ENCODE measurements around the gene CHEK1.

The CHEK1 gene

DNA sequence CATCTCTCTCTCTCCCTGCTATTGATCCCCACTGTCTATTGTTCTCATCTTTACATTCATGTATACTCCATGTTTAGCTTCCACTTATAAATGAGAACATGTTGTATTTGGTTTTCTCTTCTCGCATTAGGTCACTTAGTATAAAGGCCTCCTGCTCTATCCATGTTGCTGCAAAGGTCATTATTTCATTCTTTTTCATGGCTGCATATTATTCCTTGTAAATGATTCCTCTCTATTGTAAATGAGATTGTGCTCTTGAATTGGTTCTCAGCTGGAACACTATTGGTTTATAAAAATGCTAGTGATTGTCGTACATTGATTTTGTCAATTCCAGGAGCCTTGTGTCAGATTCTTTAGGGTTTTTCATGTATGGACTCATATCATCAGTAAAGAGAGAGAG lies 42.2 kb downstream of the CHEK1 start:
- Mint-ChIP-seq H3K27me3 (no peaks in the 10 kb centered on the region), H3K27ac (no peak overlapping the region), H3K4me1 (no peaks in the 10 kb centered on the region), H3K9me3 (peaks cover 12% of the 10 kb centered on the region), H3K4me3 (no peak overlapping the region), H3K36me3 (peaks cover 44% of the 10 kb centered on the region)
- ATAC-seq: no peak

DNA sequence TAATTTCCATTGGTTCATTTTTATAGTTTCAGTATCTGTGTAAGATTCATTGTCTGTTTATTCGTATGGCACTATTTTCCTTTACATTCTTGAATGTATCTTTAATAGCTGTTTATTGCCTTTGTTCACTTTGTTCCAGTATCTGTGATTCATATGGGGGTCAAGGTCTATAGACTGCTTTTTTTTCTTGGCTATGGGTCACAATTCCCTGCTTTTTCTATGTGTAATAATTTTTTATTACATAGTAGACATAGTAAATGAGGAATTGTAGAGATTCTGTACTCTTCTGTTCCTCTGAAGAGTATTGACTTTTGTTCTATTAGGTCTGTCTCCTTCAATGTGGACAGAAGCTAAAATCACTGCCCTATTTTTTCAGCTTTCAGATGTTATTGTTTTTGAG lies 45.2 kb downstream of the CHEK1 start:
- Mint-ChIP-seq H3K27ac (no peak overlapping the region), H3K9me3 (peaks cover 10% of the 10 kb centered on the region), H3K36me3 (peaks cover 36% of the 10 kb centered on the region), H3K4me3 (no peak overlapping the region), H3K4me1 (no peaks in the 10 kb centered on the region), H3K27me3 (no peaks in the 10 kb centered on the region)
- ATAC-seq: no peak

DNA sequence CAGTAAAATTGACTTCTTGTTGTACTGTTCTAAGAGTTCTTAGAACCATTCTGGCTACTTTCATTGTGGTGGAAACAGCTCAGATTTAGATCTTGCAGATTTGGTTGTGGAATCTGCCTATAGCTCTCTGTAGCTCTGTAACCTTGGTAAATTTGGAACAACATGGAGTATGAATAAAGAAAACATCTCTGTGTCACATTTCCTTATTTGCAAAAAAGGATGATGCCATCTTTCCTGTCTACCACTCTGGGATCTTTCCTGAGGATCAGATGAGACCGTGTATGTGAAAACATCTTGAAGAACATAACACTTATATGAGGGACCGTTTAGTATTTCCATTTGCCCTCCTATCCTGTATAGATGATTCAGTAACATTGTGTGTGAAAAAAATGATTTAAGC lies 46.6 kb downstream of the CHEK1 start:
- H3K9me3 Mint-ChIP-seq: peaks cover 5% of the 10 kb centered on the region

DNA sequence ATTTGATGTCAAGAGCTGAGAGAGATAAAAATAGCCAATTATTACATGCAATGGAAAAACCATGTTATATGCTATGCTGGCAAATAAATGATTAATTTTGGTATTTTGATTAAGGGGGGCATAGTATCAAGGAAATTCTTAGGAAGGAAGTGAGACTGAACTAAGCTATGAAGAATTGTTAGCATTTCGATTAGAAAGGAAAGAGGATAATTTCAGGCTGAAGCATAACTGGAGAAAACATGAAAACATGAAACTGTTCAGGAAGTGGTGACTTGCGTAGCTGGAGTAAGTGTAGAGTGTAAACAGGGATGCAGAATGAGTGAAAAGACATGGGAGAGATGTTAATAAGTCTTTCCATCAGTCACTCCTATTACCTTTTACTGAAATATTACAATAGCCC lies 49.2 kb downstream of the CHEK1 start:
- ATAC-seq: no peak
- H3K27ac Mint-ChIP-seq: no peak overlapping the region
- no peaks in the 10 kb centered on the region for H3K9me3 Mint-ChIP-seq
- H3K27me3 Mint-ChIP-seq: no peaks in the 10 kb centered on the region
- H3K4me3 Mint-ChIP-seq: no peak overlapping the region
- no peaks in the 10 kb centered on the region for H3K4me1 Mint-ChIP-seq
- peaks cover 15% of the 10 kb centered on the region for H3K36me3 Mint-ChIP-seq

More for the DNA sequence above, 46.6 kb downstream of the CHEK1 start:
- Mint-ChIP-seq H3K36me3 (peaks cover 26% of the 10 kb centered on the region), H3K4me1 (no peaks in the 10 kb centered on the region), H3K27me3 (no peaks in the 10 kb centered on the region), H3K4me3 (no peak overlapping the region), H3K27ac (no peak overlapping the region)
- no peak for ATAC-seq

DNA sequence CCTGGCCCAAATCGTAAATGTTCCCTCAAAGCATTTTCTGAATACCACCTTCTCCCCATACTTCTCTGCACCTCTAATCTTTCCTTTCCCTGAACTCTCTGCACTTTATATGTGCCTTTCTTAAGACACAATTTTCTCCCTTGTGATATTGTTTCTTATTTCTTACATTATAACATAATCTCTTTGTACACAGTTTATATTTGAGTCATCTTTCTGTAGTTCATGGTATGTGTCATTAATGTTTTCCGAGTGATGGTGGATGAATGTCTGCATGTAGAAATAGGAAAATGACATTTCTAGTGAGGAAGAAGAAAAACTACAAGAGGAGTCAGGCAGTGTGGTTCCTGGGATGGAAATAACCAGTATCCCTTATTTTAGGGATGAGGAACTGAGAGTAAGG lies 50.2 kb downstream of the CHEK1 start:
- Mint-ChIP-seq H3K36me3 (peaks cover 10% of the 10 kb centered on the region), H3K4me1 (no peaks in the 10 kb centered on the region), H3K9me3 (no peaks in the 10 kb centered on the region), H3K27me3 (no peaks in the 10 kb centered on the region), H3K27ac (no peak overlapping the region), H3K4me3 (no peak overlapping the region)
- no peak for ATAC-seq

DNA sequence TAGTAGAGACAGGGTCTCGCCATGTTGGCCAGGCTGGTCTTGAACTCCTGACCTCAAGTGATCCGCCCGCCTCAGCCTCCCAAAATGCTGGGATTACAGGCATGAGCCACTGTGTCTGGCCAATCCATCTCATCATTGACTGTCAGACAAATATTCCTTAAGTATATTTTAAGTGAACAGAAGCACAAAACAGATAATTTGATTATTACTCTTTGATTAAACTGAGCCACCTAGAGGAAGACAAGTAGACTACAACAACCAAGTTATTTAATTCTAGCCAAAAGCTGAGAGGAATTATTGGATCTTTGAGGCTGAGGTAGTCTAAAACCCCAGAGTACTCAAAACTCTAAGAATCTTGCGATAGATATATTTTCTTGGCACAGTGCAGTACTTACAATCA lies 54.4 kb downstream of the CHEK1 start:
- H3K9me3 Mint-ChIP-seq: no peaks in the 10 kb centered on the region
- H3K36me3 Mint-ChIP-seq: peaks cover 5% of the 10 kb centered on the region
- no peaks in the 10 kb centered on the region for H3K4me1 Mint-ChIP-seq
- H3K4me3 Mint-ChIP-seq: no peak overlapping the region
- no peak overlapping the region for H3K27ac Mint-ChIP-seq
- no peak for ATAC-seq
- H3K27me3 Mint-ChIP-seq: no peaks in the 10 kb centered on the region

DNA sequence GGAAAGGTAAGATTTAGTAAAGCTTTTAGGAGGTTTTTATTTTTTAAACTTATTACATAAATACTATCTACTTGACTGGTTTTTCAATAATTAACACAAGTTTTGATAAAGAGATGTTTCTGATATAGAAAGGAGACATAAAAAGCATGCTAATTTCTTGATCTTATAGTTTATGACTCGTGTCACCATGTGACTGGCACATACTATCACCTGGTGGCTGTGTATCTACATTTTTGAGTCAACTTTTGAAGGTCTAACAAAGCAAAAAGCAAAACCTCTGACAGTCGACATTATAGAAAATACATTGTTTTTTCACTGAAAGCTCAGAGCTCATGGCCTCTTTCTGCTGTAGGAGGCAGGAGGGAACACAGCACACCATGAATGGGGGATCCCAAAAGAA lies 54.9 kb downstream of the CHEK1 start:
- no peaks in the 10 kb centered on the region for H3K9me3 Mint-ChIP-seq
- H3K4me3 Mint-ChIP-seq: no peak overlapping the region
- no peak for ATAC-seq
- H3K36me3 Mint-ChIP-seq: peaks cover 5% of the 10 kb centered on the region
- H3K27ac Mint-ChIP-seq: no peak overlapping the region
- no peaks in the 10 kb centered on the region for H3K27me3 Mint-ChIP-seq
- no peaks in the 10 kb centered on the region for H3K4me1 Mint-ChIP-seq

DNA sequence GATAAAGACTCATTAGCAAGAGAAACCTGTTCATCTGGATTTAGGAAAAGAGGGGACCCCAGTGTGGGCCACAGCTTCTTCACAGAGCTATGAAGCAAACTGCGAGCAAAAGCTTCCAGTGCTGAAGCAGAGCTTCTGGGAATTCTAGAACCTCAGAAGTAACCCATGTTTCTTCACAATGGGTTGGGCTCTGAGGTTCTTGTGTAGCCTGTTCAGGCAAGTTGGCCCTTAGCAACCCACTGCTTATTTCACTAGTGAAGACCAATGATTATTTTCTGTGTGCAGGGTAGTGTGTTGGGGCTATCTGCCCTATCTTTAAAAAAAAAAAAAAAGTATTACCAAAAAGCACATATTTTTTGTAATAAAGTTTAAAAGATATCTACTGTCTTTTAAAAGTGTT lies 55.8 kb downstream of the CHEK1 start, which contains the start of gene ACRV1:
Gene ACRV1, minus strand, starts transcription at position 101 of the 400 bp plus-strand sequence. Its CDS starts 67 bp downstream, at position 34.
- H3K9me3 Mint-ChIP-seq: no peaks in the 10 kb centered on the region
- no peak within 1 kb of the TSS for H3K27ac Mint-ChIP-seq
- no peak for ATAC-seq
- no peaks in the 10 kb centered on the region for H3K4me1 Mint-ChIP-seq
- H3K36me3 Mint-ChIP-seq: peaks cover 5% of the 10 kb centered on the region
- H3K4me3 Mint-ChIP-seq: no peak within 1 kb of the TSS
- no peaks in the 10 kb centered on the region for H3K27me3 Mint-ChIP-seq

DNA sequence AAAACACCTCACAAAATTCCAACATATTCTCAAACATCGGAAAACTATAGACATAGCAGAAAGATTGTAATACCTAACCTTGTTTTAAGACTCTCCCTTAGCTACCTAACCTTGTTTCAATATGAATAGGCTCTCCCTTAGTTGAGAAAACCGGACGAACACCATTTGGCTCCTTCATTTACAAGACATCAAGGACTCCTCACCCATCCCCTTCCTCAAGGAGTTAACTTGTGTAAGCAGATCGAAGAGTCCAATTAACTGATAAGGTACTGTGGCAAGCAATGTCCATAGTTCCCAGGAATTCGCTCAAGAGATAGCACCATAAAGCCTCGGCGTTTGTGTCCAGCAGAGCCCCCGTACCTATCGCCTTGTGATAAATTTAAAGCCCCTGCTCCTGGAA lies 60.3 kb downstream of the CHEK1 start:
- Mint-ChIP-seq H3K9me3 (no peaks in the 10 kb centered on the region), H3K36me3 (no peaks in the 10 kb centered on the region), H3K27me3 (no peaks in the 10 kb centered on the region), H3K4me3 (no peak overlapping the region), H3K27ac (no peak overlapping the region), H3K4me1 (no peaks in the 10 kb centered on the region)
- no peak for ATAC-seq

DNA sequence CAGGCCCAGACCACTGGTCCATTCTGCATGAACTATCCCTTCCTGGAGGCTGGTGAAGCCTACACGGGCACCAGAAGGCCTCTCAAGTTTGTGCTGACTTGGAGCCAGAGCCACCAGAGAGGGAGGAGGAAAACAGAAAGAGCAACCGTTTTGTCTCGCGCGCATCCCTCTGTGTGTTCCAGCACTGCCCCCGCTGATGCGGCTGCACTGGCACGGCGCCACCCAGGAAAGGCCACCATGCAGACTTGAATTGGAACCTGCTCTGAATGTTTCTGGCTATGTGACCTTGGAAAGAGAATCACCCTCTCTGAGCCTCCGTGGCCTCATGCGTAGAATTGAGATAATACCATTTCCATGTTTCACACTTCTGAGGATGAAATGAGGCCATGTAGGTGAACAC lies 63.1 kb downstream of the CHEK1 start:
- no peak for ATAC-seq
- H3K36me3 Mint-ChIP-seq: no peaks in the 10 kb centered on the region
- no peaks in the 10 kb centered on the region for H3K27me3 Mint-ChIP-seq
- no peak overlapping the region for H3K4me3 Mint-ChIP-seq
- no peaks in the 10 kb centered on the region for H3K4me1 Mint-ChIP-seq
- H3K27ac Mint-ChIP-seq: no peak overlapping the region
- H3K9me3 Mint-ChIP-seq: no peaks in the 10 kb centered on the region

DNA sequence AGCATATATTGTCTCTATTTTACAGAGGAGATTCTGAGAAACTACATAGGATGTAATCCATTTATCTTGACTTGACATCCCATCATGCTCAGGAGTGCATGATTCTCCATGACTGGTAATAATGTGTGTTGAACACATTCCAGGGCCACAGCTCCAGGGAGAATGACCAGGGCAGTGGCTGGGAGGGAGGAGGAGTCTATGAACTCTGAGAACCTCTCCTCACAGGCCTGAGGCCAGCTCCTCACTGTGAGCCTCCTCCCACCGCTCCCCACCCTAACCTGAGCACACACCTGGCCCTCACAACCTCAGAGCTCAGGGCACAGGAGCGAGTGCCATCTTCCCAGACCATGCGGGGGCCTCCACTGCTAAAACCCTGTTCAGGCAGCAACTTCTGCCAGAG lies 63.7 kb downstream of the CHEK1 start:
- H3K27me3 Mint-ChIP-seq: no peaks in the 10 kb centered on the region
- no peaks in the 10 kb centered on the region for H3K36me3 Mint-ChIP-seq
- no peak overlapping the region for H3K4me3 Mint-ChIP-seq
- H3K27ac Mint-ChIP-seq: no peak overlapping the region
- H3K9me3 Mint-ChIP-seq: no peaks in the 10 kb centered on the region
- ATAC-seq: no peak
- H3K4me1 Mint-ChIP-seq: no peaks in the 10 kb centered on the region

DNA sequence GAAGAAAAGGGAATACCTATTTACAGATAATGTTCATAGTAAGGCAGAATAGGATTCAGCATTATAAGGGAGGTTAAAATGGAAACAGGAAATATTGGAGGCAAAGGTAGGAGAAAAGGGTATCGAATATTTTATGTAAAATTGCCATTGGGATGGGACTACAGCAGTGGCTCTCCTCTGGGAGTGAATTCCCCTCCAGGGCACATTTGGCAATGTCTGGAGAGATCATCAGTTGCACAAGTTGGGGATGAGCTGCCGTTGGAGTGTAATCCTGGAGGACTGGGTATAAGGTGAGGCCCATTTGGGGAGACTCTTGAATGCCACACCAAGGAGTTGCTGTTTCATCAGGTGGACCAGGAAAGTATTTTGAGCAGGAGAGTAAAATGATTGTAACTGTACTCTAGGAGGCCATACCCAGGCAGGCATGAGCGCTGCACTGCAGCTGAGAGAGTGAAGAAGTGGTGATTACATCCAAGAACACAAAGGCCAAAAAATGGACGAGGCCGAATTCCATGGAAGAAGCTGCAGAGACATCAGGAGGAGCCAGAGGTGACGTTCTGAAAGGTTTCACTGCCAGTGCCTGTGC lies 64.4 kb downstream of the CHEK1 start:
- Mint-ChIP-seq H3K4me1 (no peaks in the 10 kb centered on the region), H3K9me3 (no peaks in the 10 kb centered on the region), H3K27me3 (no peaks in the 10 kb centered on the region), H3K36me3 (no peaks in the 10 kb centered on the region), H3K4me3 (no peak overlapping the region), H3K27ac (no peak overlapping the region)
- no peak for ATAC-seq

DNA sequence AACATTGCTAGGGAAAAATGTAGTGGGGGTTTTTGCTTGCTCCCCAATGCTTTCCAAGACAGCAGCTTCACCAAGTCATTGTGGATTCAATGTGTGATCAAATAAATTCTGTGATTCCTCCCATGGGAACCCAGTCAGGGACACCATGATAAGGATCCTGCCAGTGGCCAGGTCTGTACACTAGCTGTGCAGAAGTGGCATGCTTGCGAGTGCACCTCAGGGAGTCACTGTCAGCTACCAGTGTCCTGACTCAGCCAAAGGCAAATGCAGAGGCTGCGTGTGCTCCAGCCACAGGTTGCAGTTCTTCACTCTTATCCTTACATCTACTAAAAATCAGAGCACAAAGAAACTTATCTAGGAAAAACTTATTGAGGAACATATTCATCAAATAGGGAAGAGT lies 65.0 kb downstream of the CHEK1 start:
- H3K27ac Mint-ChIP-seq: no peak overlapping the region
- H3K4me3 Mint-ChIP-seq: no peak overlapping the region
- peak; percentile 25 for ATAC-seq
- H3K9me3 Mint-ChIP-seq: no peaks in the 10 kb centered on the region
- no peaks in the 10 kb centered on the region for H3K4me1 Mint-ChIP-seq
- H3K36me3 Mint-ChIP-seq: no peaks in the 10 kb centered on the region
- no peaks in the 10 kb centered on the region for H3K27me3 Mint-ChIP-seq

DNA sequence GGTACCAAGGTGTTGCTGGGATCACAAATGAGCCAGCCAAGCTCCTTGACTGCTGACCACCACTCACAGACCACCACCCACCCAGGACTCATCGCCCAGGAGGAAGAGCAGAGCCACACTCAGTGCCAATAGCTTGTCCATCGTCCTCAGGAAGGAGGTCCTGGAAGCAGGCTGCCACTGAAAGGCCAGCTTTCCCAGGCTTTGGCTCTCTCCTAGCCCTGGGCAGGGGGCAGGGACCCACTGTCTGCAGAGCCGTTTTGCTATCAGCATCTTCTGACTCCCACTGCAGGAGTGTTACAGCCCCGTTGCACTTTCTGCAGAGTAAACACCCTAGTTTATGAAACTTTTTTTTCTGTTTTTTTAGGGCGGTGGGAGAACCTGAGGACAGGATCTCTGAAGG lies 67.9 kb downstream of the CHEK1 start:
- Mint-ChIP-seq H3K9me3 (no peaks in the 10 kb centered on the region), H3K27me3 (no peaks in the 10 kb centered on the region), H3K36me3 (no peaks in the 10 kb centered on the region), H3K4me3 (no peak overlapping the region), H3K27ac (no peak overlapping the region), H3K4me1 (no peaks in the 10 kb centered on the region)
- no peak for ATAC-seq

DNA sequence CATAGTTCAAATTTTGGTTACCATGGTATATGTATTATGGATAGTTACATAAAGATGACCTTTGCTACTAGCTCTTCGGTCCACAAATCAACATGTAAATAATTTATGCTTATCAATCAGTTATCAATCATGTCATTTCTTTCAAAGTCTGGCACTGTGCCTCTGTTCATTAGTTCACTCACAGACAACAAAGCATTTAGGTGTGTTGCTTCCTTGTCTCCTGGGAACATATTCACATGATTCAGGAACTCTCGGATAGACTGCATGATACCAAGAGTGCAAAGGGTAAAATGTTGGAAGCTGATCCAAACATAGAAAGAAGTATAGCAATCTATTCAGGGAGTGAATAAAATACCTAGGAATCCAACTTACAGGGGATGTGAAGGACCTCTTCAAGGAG lies 70.0 kb downstream of the CHEK1 start:
- ATAC-seq: no peak
- no peaks in the 10 kb centered on the region for H3K9me3 Mint-ChIP-seq
- H3K27me3 Mint-ChIP-seq: peaks cover 15% of the 10 kb centered on the region

DNA sequence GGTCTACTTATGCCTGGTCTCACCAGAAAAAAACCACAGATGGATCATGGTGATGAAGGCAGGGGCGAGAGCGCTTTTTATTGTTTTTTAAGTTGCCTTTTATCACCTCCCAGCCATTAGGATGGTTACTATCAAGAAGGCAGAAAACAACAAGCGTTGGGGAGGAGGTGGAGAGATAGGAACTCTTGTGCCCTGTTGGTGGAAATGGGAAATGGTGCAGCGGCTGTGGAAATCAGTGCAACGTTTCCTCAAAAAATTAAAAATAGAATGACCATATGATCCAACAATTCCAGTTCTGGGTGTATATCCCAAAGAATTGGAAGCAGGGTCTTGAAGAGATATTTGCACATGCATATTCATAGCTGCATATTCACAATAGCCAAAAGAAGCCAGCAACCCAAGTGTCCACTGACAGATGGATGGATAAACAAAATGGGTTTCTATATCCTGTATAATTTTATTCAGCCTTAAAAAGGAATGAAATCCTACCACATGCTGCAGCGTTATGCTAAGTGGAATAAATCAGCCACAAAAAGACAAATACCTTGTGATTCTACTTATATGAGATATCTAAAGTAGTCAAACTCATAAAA lies 76.2 kb downstream of the CHEK1 start:
- H3K4me1 Mint-ChIP-seq: no peaks in the 10 kb centered on the region

More for the DNA sequence above, 70.0 kb downstream of the CHEK1 start:
- H3K4me3 Mint-ChIP-seq: no peak overlapping the region
- H3K36me3 Mint-ChIP-seq: no peaks in the 10 kb centered on the region
- no peak overlapping the region for H3K27ac Mint-ChIP-seq
- no peaks in the 10 kb centered on the region for H3K4me1 Mint-ChIP-seq

More for the DNA sequence above, 76.2 kb downstream of the CHEK1 start:
- H3K27me3 Mint-ChIP-seq: peaks cover 21% of the 10 kb centered on the region
- no peak overlapping the region for H3K27ac Mint-ChIP-seq
- H3K4me3 Mint-ChIP-seq: no peak overlapping the region
- H3K9me3 Mint-ChIP-seq: no peaks in the 10 kb centered on the region
- no peak for ATAC-seq
- H3K36me3 Mint-ChIP-seq: no peaks in the 10 kb centered on the region
